ENCODE results near the gene HECTD4.
"Not testable (repeated sequence)": the region's sequence is repeated elsewhere in the genome, so short reads cannot be mapped to it uniquely, and the experiment has no call there.

The HECTD4 gene

DNA sequence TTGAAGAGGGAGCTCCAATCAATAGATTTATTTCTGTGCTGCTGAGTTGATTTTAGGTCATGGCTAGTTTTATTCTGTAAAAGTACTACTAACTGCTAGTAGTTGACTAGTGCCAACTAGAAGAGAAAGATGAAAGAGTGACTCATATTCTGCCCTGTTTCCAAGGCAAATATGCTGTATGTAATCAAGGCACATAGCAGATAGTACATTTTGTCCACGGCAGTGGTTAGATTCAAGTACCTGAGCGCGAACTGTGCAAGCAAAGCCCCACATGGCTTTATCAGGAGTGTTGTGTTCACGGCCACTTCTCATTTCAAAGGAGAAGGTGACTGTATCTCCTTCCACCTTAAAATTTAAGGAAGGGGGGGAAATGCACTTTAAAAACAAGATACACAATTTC, 130.0 kb downstream of the HECTD4 start:
- DNase-seq = no peak

- not testable (repeated sequence) for DNase-seq
Measured at GRCh38 chr12:112244902-112245301, 137.3 kb downstream of the HECTD4 start.

- DNase-seq = no peak
Measured at GRCh38 chr12:112243255-112244110, 138.7 kb downstream of the HECTD4 start.

DNA sequence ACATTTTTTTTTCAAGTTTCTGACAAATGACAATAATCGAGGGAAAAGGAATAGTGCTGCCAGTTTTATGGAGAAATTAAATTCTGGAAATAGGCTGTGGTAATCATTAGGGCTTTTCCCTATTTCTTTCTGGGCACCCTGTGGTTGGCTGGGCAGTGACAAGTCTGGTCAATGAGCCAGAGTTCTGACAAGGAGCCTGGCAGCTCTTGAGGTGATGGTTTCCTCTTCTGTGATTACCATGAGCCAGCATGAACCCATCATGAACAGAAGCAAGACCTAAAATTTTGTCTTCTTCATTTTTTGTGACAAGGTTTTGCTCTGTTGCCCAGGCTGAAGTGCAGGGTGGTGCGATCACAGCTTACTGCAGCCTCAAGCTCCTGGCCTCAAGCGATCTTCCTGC, 141.1 kb downstream of the HECTD4 start:
- DNase-seq = no peak

- DNase-seq = no peak
Measured at GRCh38 chr12:112239881-112240280, 142.3 kb downstream of the HECTD4 start.

GRCh38 chr12:112239020-112239419, 143.2 kb downstream of the HECTD4 start:
- DNase-seq = no peak

GRCh38 chr12:112238441-112238840, 143.8 kb downstream of the HECTD4 start:
- DNase-seq = no peak

- DNase-seq = no peak
Measured at GRCh38 chr12:112236786-112237185, 145.4 kb downstream of the HECTD4 start.

- DNase-seq = no peak
Measured at GRCh38 chr12:112236386-112236785, 145.8 kb downstream of the HECTD4 start.

GRCh38 chr12:112234303-112234702, 147.9 kb downstream of the HECTD4 start:
- DNase-seq = no peak

- no peak for DNase-seq
Measured at GRCh38 chr12:112233242-112233641, 149.0 kb downstream of the HECTD4 start.

DNA sequence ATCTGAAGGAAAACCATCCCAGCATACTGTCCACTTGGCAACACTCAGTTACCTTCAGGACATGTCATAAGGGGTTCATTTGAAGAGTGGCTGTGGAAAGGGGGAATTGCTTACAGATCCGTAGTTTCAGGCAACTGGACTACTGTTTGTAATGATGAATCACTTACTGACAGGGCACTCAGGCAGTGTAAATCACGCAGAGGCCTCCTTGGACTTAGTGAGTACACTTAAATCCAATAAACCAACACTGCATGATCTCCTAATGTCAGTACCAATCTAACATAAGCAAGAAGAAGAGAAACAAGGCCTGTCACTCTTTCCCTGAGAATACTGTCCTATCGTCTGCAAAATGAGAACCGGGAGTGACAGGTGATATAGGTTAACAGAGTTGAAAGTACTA, 152.1 kb downstream of the HECTD4 start:
- no peak for DNase-seq

DNA sequence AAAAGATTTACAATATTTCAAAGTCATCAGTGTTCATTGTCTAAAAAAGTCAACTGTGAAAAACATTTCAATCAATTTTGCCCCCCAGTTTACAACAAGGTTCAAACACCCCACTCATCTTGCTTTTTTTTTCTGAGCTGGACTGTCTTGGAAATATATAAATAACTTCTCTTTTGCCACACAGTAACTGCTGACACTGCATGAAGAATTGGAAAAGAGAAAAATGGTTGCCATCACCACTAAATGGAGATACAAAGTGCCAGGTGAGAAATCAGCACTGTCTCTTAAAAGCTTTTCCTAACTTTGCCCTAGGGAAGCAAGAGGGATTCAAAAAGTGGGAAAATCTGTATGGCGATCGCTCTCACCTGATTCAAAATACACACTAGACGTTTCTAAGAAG, 155.5 kb downstream of the HECTD4 start:
- DNase-seq = no peak

- not testable (repeated sequence) for DNase-seq
Measured at GRCh38 chr12:112220628-112221027, 161.6 kb downstream of the HECTD4 start.

- DNase-seq = no peak
Measured at GRCh38 chr12:112219195-112219594, 163.0 kb downstream of the HECTD4 start.

- DNase-seq = no peak
Measured at GRCh38 chr12:112218150-112218549, 164.1 kb downstream of the HECTD4 start.

DNA sequence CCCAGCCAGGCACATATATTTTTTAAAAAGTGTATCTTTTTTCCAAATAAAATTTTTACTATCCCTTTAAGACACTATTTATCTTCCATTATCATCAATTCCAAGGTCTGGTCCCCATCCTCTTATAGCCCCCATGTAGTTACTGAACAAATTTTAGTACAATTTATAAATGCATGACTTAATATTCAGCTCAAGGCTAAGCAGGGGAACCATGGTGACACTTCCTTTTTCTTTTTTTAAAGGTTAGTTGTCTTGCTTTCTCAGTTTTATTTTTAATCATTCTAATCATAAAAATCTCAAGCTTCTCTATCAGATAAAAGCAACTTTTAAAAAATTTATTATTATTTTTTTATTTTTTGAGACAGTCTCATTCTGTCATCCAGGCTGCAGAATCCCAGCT, 164.6 kb downstream of the HECTD4 start:
- no peak for DNase-seq

GRCh38 chr12:112216223-112216622, 166.0 kb downstream of the HECTD4 start:
- DNase-seq = no peak

DNA sequence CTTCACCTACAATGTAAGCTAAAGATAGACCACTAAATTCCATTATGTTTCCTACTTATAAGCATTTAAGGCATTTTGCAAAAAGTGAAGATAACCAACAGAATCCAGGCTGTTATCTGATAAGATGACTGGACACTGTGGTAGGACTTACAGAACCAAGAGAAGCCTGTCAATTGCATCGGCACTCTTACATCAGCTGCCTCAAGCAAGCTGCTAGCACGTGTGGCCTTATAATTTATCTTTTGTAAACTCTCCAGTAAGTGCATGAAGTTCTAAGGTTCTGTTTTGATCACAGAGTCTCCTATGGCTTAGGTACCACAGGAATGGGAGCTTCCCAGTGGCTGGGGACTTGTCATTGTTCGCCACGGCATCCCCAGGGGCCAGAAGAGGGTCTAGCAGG, 168.2 kb downstream of the HECTD4 start:
- DNase-seq = no peak

DNA sequence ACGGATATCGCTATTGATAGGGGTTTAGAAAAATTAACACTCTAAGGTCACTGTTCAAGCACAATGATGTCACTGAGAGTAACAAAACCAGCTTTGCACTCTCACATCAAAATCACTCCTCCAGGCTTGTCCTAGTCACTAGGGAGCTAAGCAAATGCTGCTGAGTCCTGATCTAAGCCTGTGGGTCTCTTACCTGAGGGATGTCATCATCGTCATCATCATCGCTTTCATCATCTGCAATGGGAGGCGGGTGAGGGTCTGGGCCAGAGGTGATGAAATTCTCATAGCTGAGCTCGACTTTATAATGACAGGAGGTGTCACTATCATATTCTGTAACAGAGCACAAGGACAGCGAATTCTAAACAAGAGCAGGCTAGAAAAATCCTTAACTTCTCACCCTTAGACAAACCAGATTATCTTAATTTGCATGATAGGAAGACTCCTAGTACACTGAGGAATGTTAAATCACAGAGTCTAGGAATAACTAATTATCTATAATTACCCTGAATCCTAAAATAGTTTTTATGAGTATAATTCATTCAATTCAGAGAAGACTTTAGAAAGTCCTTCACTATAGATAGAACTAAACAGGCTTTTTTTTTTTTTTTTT, 173.8 kb downstream of the HECTD4 start:
- no peak for DNase-seq

DNA sequence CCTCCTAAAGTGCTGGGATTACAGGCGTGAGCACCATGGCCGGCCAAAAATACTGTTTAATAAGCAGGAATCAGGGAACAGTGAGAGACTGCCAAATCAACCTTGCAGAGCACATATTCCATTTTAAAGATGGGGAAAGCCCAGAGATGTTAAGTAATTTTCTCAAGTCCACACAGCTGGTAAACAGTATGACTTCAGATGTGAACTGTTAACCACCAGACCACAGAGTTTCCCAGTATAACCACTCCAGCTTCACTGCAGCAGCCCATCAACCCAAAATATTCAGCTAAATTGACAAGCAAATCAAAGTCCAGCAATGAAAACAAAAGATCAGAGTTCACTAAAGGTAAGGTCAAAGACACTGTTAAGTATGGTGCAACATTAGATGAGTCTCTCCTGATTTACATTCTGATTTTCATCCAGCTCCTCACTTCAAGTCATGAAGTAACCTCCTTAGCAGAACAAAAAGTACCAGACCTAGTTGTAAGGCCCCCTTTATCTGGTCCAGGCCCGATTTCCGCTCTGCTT, 174.8 kb downstream of the HECTD4 start:
- DNase-seq = no peak

DNA sequence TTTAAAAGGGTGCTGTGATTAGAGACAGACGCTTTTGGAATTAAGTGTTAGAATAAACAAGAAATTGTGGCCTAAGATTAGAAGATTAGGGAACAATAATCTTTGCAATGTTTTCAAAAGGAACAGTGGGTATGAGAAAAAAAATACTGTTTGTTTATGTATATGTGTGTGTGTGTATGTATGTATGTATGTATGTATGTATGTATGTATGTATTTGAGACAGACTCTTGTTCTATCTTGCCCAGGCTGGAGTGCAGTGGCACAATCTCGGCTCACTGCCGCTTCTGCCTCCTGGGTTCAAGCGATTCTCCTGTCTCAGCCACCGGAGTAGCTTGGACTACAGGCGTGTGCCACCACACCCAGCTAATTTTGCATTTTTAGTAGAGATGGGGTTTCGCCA, 175.3 kb downstream of the HECTD4 start:
- no peak for DNase-seq

DNA sequence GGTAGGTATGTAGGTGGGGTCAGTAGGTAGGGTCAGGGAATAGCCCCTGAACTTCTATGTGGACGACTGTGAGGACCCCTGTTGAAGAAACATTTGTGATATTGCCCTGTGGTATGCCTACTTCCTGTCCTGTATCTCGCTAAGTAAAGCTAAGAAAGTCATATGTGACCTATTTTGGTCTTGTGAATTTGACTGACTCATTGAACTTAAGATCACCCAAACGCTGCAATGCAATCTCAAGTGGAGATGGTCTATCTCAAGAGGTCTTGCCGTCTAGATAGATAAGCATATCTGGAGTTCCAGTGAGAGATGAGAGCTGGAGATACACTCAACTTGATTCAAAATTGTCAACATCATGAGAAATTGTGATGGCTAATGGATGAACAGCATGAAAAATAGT, 183.1 kb downstream of the HECTD4 start:
- no peak for DNase-seq

DNA sequence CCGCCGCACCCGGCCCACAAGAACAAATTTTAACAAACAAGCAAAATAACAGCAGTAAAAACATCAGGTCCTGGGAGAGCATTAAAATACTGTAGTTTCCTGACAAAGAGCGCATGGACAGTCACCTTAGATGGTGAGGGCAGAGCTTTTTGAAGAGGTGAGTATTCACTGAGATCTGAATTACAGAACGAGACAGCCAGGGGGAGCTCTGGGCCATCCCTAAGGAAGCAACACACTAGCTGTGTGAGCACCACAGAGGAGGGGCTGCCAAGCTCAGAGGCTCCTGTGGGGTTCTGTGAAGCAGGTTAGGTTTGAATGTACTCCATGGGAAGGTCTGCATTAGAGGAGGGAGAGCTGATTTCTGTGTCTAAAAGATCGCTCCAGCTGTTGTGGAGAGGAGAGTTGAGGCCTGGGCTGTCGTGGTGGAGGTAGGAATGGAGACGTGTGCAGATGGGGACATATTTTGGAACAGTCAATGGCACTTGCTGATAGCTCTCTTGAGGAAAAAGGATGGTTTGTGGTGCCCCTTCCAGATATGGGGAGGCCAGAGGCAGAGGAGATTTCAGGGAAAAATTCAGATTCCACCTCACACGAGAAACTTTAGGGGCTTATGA, 184.0 kb downstream of the HECTD4 start:
- DNase-seq = peak; percentile 55
